NB4 (cell line): Measurements from ENCODE around the gene NTRK2.

Experiments used
- POLR2A ChIP-seq: IDR thresholded peaks from 2 replicates; pipeline ENCODE4 v1.6.1; 2011; ENCODE audit warnings: mild to moderate bottlenecking; ENCODE audit not compliant: insufficient read length; ENCODE audit errors: extremely low read depth
- TF ChIP-seq, protein P1 (sequence below): IDR thresholded peaks from one replicate; pipeline ENCODE4 v1.5.1; 2012; ENCODE audit warnings: low read depth, low read length

DNA sequence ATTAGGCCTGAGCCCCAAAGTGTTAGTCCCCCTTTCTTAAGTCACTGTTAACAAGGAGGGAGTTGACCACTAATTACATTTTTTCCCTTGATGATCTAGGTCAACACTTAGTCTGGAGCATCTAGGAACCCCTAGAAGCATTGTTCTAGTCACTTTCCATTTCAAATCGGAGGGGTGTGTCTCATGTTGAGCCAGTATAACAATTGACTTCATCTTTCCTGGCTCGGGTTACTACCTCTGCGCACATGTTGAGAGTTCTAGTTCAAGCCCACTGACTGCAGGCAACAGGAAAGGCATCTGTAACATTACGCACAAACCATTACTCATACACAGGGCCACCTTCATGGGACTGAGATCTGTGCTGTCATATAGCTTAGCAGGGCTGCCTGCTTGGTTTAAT lies 164.9 kb downstream of the NTRK2 start:
- TF ChIP-seq, protein P1, sequence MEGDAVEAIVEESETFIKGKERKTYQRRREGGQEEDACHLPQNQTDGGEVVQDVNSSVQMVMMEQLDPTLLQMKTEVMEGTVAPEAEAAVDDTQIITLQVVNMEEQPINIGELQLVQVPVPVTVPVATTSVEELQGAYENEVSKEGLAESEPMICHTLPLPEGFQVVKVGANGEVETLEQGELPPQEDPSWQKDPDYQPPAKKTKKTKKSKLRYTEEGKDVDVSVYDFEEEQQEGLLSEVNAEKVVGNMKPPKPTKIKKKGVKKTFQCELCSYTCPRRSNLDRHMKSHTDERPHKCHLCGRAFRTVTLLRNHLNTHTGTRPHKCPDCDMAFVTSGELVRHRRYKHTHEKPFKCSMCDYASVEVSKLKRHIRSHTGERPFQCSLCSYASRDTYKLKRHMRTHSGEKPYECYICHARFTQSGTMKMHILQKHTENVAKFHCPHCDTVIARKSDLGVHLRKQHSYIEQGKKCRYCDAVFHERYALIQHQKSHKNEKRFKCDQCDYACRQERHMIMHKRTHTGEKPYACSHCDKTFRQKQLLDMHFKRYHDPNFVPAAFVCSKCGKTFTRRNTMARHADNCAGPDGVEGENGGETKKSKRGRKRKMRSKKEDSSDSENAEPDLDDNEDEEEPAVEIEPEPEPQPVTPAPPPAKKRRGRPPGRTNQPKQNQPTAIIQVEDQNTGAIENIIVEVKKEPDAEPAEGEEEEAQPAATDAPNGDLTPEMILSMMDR = no peak
- no peak for TF ChIP-seq POLR2A
